Central memory CD8-positive, alpha-beta T cell (primary cell): Measurements from ENCODE around the gene SENP7.

Experiments
- ATAC-seq: fragments of 150-1000 bp; cut with Tn5 transposase; replicated peaks from 2 replicates; pipeline ENCODE4 v1.10.0; 2022; ENCODE audit warnings: mild to moderate bottlenecking, moderate FRiP score, moderate number of reproducible peaks; ENCODE audit not compliant: poor library complexity, severe bottlenecking; ENCODE audit errors: extremely low read depth
- DNase-seq, 2 donors: peaks; one replicate each; pipeline ENCODE4 v3.0.0; 2021; ENCODE audit warnings: low spot score in 2 of 2
- H3K27ac Mint-ChIP-seq: one replicate; pipeline ENCODE4 v1.8.0; 2022; ENCODE audit warnings: low read depth, mild to moderate bottlenecking, moderate library complexity, mixed read lengths
- H3K27me3 Mint-ChIP-seq: one replicate; pipeline ENCODE4 v1.8.0; 2022; ENCODE audit warnings: mixed read lengths
- H3K36me3 Mint-ChIP-seq: one replicate; pipeline ENCODE4 v1.8.0; 2022; ENCODE audit warnings: mild to moderate bottlenecking, moderate library complexity, mixed read lengths; ENCODE audit not compliant: insufficient read depth
- H3K4me1 Mint-ChIP-seq: one replicate; pipeline ENCODE4 v1.8.0; 2022; ENCODE audit warnings: mixed read lengths
- H3K4me3 Mint-ChIP-seq: one replicate; pipeline ENCODE4 v1.8.0; 2022; ENCODE audit warnings: mild to moderate bottlenecking, moderate library complexity, mixed read lengths
- H3K9me3 Mint-ChIP-seq: one replicate; pipeline ENCODE4 v1.8.0; 2022; ENCODE audit warnings: mixed read lengths

The SENP7 gene

GRCh38 chr3:101533603-101533968 lies 20.6 kb upstream of the SENP7 start:
- Mint-ChIP-seq H3K27ac (no peak overlapping the region), H3K4me1 (peaks cover 27% of the 10 kb centered on the region), H3K27me3 (no peaks in the 10 kb centered on the region), H3K9me3 (no peaks in the 10 kb centered on the region), H3K36me3 (peaks cover 7% of the 10 kb centered on the region), H3K4me3 (no peak overlapping the region)
- DNase-seq = no peak
- no peak for ATAC-seq

GRCh38 chr3:101532783-101533602 lies 20.0 kb upstream of the SENP7 start:
- peaks cover 27% of the 10 kb centered on the region for H3K4me1 Mint-ChIP-seq
- peaks cover 5% of the 10 kb centered on the region for H3K36me3 Mint-ChIP-seq
- H3K27ac Mint-ChIP-seq = peak overlapping the region; percentile 7
- H3K4me3 Mint-ChIP-seq = no peak overlapping the region
- H3K9me3 Mint-ChIP-seq = no peaks in the 10 kb centered on the region
- no peaks in the 10 kb centered on the region for H3K27me3 Mint-ChIP-seq
- no peak for ATAC-seq
- DNase-seq = no peak

- Mint-ChIP-seq H3K36me3 (peaks cover 4% of the 10 kb centered on the region), H3K4me1 (peaks cover 27% of the 10 kb centered on the region), H3K27me3 (no peaks in the 10 kb centered on the region), H3K27ac (peak overlapping the region; percentile 7), H3K4me3 (no peak overlapping the region), H3K9me3 (no peaks in the 10 kb centered on the region)
- ATAC-seq (no peak), DNase-seq (no peak)
These were observed 18.6 kb upstream of the SENP7 start for GRCh38 chr3:101531473-101532086.

- Mint-ChIP-seq H3K4me3 (no peak overlapping the region), H3K27me3 (no peaks in the 10 kb centered on the region), H3K27ac (no peak overlapping the region), H3K4me1 (peaks cover 27% of the 10 kb centered on the region), H3K36me3 (peaks cover 4% of the 10 kb centered on the region), H3K9me3 (no peaks in the 10 kb centered on the region)
- ATAC-seq (peak; percentile 28), DNase-seq (no peak)
These were observed 17.7 kb upstream of the SENP7 start for GRCh38 chr3:101530686-101531047.

GRCh38 chr3:101529816-101530685 lies 17.0 kb upstream of the SENP7 start:
- Mint-ChIP-seq H3K4me1 (peaks cover 27% of the 10 kb centered on the region), H3K36me3 (peaks cover 4% of the 10 kb centered on the region), H3K4me3 (no peak overlapping the region), H3K27me3 (no peaks in the 10 kb centered on the region), H3K27ac (peak overlapping the region; percentile 62), H3K9me3 (no peaks in the 10 kb centered on the region)
- DNase-seq (no peak), ATAC-seq (no peak)

GRCh38 chr3:101527906-101528305 lies 14.9 kb upstream of the SENP7 start:
- Mint-ChIP-seq H3K27ac (no peak overlapping the region), H3K4me1 (peaks cover 27% of the 10 kb centered on the region), H3K4me3 (no peak overlapping the region), H3K27me3 (no peaks in the 10 kb centered on the region), H3K9me3 (no peaks in the 10 kb centered on the region), H3K36me3 (peaks cover 4% of the 10 kb centered on the region)
- ATAC-seq = no peak
- no peak for DNase-seq

- H3K9me3 Mint-ChIP-seq = no peaks in the 10 kb centered on the region
- peaks cover 26% of the 10 kb centered on the region for H3K4me1 Mint-ChIP-seq
- ATAC-seq (no peak), DNase-seq (no peak)
- H3K36me3 Mint-ChIP-seq = peaks cover 4% of the 10 kb centered on the region
- H3K4me3 Mint-ChIP-seq = no peak overlapping the region
- H3K27me3 Mint-ChIP-seq = no peaks in the 10 kb centered on the region
- H3K27ac Mint-ChIP-seq = no peak overlapping the region
These were observed 14.4 kb upstream of the SENP7 start for GRCh38 chr3:101527441-101527840.

- DNase-seq (peak in 1 of 2 donors; percentile 46), ATAC-seq (peak; percentile 55)
- H3K27ac Mint-ChIP-seq = peak overlapping the region; percentile 96
- H3K27me3 Mint-ChIP-seq = no peaks in the 10 kb centered on the region
- H3K9me3 Mint-ChIP-seq = no peaks in the 10 kb centered on the region
- H3K36me3 Mint-ChIP-seq = peaks cover 10% of the 10 kb centered on the region
- H3K4me1 Mint-ChIP-seq = peaks cover 35% of the 10 kb centered on the region
- peak overlapping the region; percentile 48 for H3K4me3 Mint-ChIP-seq
These were observed 8.2 kb upstream of the SENP7 start for GRCh38 chr3:101521211-101521701.

GRCh38 chr3:101519685-101520365 lies 6.8 kb upstream of the SENP7 start:
- DNase-seq (no peak), ATAC-seq (no peak)
- H3K4me3 Mint-ChIP-seq = peak overlapping the region; percentile 48
- no peaks in the 10 kb centered on the region for H3K9me3 Mint-ChIP-seq
- H3K27me3 Mint-ChIP-seq = no peaks in the 10 kb centered on the region
- H3K4me1 Mint-ChIP-seq = peaks cover 35% of the 10 kb centered on the region
- peaks cover 10% of the 10 kb centered on the region for H3K36me3 Mint-ChIP-seq
- peak overlapping the region; percentile 96 for H3K27ac Mint-ChIP-seq

GRCh38 chr3:101518421-101518871 lies 5.4 kb upstream of the SENP7 start:
- Mint-ChIP-seq H3K9me3 (no peaks in the 10 kb centered on the region), H3K36me3 (peaks cover 11% of the 10 kb centered on the region), H3K4me1 (peaks cover 35% of the 10 kb centered on the region), H3K4me3 (peak overlapping the region; percentile 2), H3K27ac (peak overlapping the region; percentile 84), H3K27me3 (no peaks in the 10 kb centered on the region)
- DNase-seq = peak in 1 of 2 donors; percentile 59
- ATAC-seq = peak; percentile 85

GRCh38 chr3:101513419-101513986 lies 491 bp upstream of the SENP7 start:
- Mint-ChIP-seq H3K27me3 (no peaks in the 10 kb centered on the region), H3K9me3 (no peaks in the 10 kb centered on the region), H3K4me1 (peaks cover 30% of the 10 kb centered on the region), H3K36me3 (peaks cover 17% of the 10 kb centered on the region), H3K4me3 (peak overlapping the region; percentile 99), H3K27ac (peak overlapping the region; percentile 99)
- DNase-seq = no peak
- ATAC-seq = no peak

GRCh38 chr3:101512396-101512645 lies 691 bp downstream of the SENP7 start:
- peak overlapping the region; percentile 99 for H3K4me3 Mint-ChIP-seq
- DNase-seq = no peak
- H3K36me3 Mint-ChIP-seq = peaks cover 17% of the 10 kb centered on the region
- H3K27ac Mint-ChIP-seq = peak overlapping the region; percentile 99
- ATAC-seq = no peak
- peaks cover 32% of the 10 kb centered on the region for H3K4me1 Mint-ChIP-seq
- H3K27me3 Mint-ChIP-seq = no peaks in the 10 kb centered on the region
- H3K9me3 Mint-ChIP-seq = no peaks in the 10 kb centered on the region
